Measurements from ENCODE around the gene PPP2R2B.
"Not testable (repeated sequence)": the region's sequence is repeated elsewhere in the genome, so short reads cannot be mapped to it uniquely, and the experiment has no call there.

Gene PPP2R2B

GRCh38 chr5:146641941-146642340 is 236.6 kb downstream of the PPP2R2B start:
- DNase-seq, result no peak

- DNase-seq, result no peak
Observed at GRCh38 chr5:146640285-146640896, 238.2 kb downstream of the PPP2R2B start.

- DNase-seq, result no peak
Observed at GRCh38 chr5:146635443-146635842, 243.1 kb downstream of the PPP2R2B start.

GRCh38 chr5:146633323-146633764 is 245.2 kb downstream of the PPP2R2B start:
- no peak for DNase-seq

GRCh38 chr5:146632620-146633322 is 245.8 kb downstream of the PPP2R2B start:
- DNase-seq, result no peak

GRCh38 chr5:146630472-146630871 is 248.1 kb downstream of the PPP2R2B start:
- DNase-seq, result no peak

- no peak for DNase-seq
Observed at GRCh38 chr5:146628950-146629349, 249.6 kb downstream of the PPP2R2B start.

GRCh38 chr5:146626936-146627335 is 251.6 kb downstream of the PPP2R2B start:
- no peak for DNase-seq

- no peak for DNase-seq
Observed at GRCh38 chr5:146624179-146624578, 254.4 kb downstream of the PPP2R2B start.

GRCh38 chr5:146623666-146624065 is 254.9 kb downstream of the PPP2R2B start:
- DNase-seq, result no peak

- no peak for DNase-seq
Observed at GRCh38 chr5:146623009-146623408, 255.5 kb downstream of the PPP2R2B start.

GRCh38 chr5:146622391-146622790 is 256.2 kb downstream of the PPP2R2B start:
- no peak for DNase-seq

- DNase-seq, result no peak
Observed at GRCh38 chr5:146620669-146621051, 257.9 kb downstream of the PPP2R2B start.

GRCh38 chr5:146620031-146620668 is 258.4 kb downstream of the PPP2R2B start:
- no peak for DNase-seq

- no peak for DNase-seq
Observed at GRCh38 chr5:146618434-146618833, 260.1 kb downstream of the PPP2R2B start.

GRCh38 chr5:146609731-146610130 is 268.8 kb downstream of the PPP2R2B start:
- not testable (repeated sequence) for DNase-seq

GRCh38 chr5:146607659-146608332 is 270.8 kb downstream of the PPP2R2B start:
- no peak for DNase-seq

- DNase-seq, result no peak
Observed at GRCh38 chr5:146606893-146607292, 271.7 kb downstream of the PPP2R2B start.

- no peak for DNase-seq
Observed at GRCh38 chr5:146600376-146600775, 278.2 kb downstream of the PPP2R2B start.

GRCh38 chr5:146599261-146599660 is 279.3 kb downstream of the PPP2R2B start:
- no peak for DNase-seq

GRCh38 chr5:146595088-146595487 is 283.5 kb downstream of the PPP2R2B start:
- peak; percentile 1 for DNase-seq

GRCh38 chr5:146592352-146592751 is 286.2 kb downstream of the PPP2R2B start:
- DNase-seq, result no peak

- DNase-seq, result no peak
Observed at GRCh38 chr5:146589028-146589345, 289.6 kb downstream of the PPP2R2B start.

Data from OCI-M1 (cell line).